ENCODE measurements around the gene GFOD2.

Gene GFOD2

GRCh38 chr16:67649494-67649931, 69.6 kb downstream of the GFOD2 start:
- Histone ChIP-seq H3K9ac (ENCODE audit: low read length) (no peak overlapping the region), H3K27ac (ENCODE audit: low read depth, low read length) (no peak overlapping the region), H3K36me3 (ENCODE audit: control insufficient read depth, insufficient read depth, low read length) (no peaks in the 10 kb centered on the region), H3K4me3 (ENCODE audit: low read length) (no peak overlapping the region), H3K27me3 (ENCODE audit: control insufficient read depth, insufficient read depth, low read length) (peaks cover 42% of the 10 kb centered on the region), H3K4me1 (ENCODE audit: control insufficient read depth, insufficient read depth, low read length) (no peaks in the 10 kb centered on the region)

DNA sequence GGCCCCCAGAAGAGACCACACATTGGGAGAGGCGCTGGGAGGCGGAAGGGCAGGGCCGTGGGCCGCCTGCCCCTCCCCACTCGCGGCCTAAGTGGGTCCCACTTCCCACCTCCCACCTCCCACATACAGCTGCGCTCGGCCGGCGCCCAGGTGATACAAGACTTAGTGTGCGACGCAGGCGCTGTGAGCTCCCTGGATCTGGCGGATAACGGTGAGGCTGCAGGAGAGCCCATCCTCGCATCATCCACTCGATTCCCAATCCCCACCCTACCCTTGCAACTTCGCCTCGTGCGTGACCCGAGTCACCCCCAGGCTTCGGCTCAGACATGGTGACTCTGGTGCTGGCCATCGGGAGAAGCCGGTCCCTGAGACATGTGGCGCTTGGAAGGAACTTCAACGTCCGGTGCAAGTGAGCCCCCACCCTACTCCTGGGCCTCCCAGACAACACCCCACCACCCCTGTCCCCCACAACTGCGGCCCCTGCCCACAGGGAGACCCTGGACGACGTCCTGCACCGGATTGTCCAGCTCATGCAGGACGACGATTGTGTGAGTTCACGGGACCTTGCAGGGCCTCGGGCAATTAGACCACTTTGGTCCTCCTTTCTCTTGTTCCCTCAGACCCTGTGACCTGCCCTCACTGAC, 70.2 kb downstream of the GFOD2 start:
- Histone ChIP-seq H3K4me1 (ENCODE audit: control insufficient read depth, insufficient read depth, low read length) (no peaks in the 10 kb centered on the region), H3K27ac (ENCODE audit: low read depth, low read length) (no peak overlapping the region), H3K4me3 (ENCODE audit: low read length) (peak overlapping the region; percentile 8), H3K36me3 (ENCODE audit: control insufficient read depth, insufficient read depth, low read length) (no peaks in the 10 kb centered on the region), H3K9ac (ENCODE audit: low read length) (no peak overlapping the region), H3K27me3 (ENCODE audit: control insufficient read depth, insufficient read depth, low read length) (peaks cover 39% of the 10 kb centered on the region)

DNA sequence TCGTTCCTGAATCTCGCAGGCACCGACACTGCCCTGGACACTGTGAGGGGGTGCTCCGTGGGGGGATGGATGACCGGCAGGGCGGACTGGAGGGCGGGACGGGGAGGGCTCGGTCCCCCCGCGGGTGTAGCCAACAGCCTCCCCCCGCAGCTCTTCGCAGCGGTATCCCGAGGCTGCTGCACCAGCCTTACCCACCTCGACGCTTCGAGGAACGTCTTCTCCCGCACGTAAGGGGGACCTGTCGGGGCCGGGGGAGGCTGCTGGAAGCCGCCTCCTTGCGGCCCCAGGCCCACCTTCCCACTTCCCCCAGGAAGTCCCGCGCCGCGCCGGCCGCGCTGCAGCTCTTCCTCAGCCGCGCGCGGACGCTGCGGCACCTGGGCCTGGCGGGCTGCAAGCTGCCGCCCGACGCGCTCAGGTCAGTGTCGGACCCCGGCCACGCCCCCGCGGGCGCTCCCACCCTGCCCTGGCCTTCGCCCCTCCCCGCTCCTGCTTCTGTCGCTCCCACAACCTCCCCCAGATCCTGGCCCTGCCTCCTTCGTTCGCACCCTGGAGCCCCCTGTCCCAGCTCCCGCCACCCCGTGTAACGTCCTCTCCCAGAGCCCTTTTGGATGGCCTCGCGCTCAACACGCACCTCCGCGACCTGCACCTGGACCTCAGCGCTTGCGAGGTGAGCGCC, 70.9 kb downstream of the GFOD2 start:
- Histone ChIP-seq H3K36me3 (ENCODE audit: control insufficient read depth, insufficient read depth, low read length) (no peaks in the 10 kb centered on the region), H3K27ac (ENCODE audit: low read depth, low read length) (no peak overlapping the region), H3K4me3 (ENCODE audit: low read length) (peak overlapping the region; percentile 8), H3K9ac (ENCODE audit: low read length) (no peak overlapping the region), H3K4me1 (ENCODE audit: control insufficient read depth, insufficient read depth, low read length) (no peaks in the 10 kb centered on the region), H3K27me3 (ENCODE audit: control insufficient read depth, insufficient read depth, low read length) (peaks cover 37% of the 10 kb centered on the region)

GRCh38 chr16:67647681-67648080, 71.4 kb downstream of the GFOD2 start:
- Histone ChIP-seq H3K27ac (ENCODE audit: low read depth, low read length) (no peak overlapping the region), H3K9ac (ENCODE audit: low read length) (no peak overlapping the region), H3K36me3 (ENCODE audit: control insufficient read depth, insufficient read depth, low read length) (no peaks in the 10 kb centered on the region), H3K4me1 (ENCODE audit: control insufficient read depth, insufficient read depth, low read length) (no peaks in the 10 kb centered on the region), H3K4me3 (ENCODE audit: low read length) (no peak overlapping the region), H3K27me3 (ENCODE audit: control insufficient read depth, insufficient read depth, low read length) (peaks cover 36% of the 10 kb centered on the region)

DNA sequence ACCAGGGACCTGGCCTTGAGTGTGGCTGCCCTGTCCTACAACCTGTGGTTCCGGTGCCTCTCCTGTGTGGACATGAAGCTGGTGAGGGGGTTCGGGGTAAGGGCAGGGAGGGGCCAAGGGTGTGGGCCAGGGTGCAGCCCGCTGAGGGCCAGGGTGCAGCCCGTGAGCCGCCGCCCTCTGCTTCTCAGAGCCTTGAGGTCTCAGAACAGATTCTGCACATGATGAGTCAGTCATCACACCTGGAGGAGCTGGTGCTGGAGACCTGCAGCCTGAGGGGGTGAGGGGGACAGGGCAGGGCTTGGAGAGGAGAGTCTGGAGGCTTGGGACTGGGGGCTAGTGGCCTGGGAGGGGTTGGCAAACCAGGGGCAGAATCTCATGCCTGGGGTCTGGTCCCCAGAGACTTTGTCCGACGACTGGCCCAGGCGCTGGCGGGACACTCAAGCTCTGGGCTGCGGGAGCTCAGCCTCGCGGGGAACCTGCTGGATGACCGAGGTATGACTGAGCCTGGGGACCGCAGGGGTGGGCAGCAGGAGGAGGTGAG, 71.9 kb downstream of the GFOD2 start:
- Histone ChIP-seq H3K9ac (ENCODE audit: low read length) (no peak overlapping the region), H3K4me1 (ENCODE audit: control insufficient read depth, insufficient read depth, low read length) (no peaks in the 10 kb centered on the region), H3K4me3 (ENCODE audit: low read length) (no peak overlapping the region), H3K27me3 (ENCODE audit: control insufficient read depth, insufficient read depth, low read length) (peaks cover 34% of the 10 kb centered on the region), H3K27ac (ENCODE audit: low read depth, low read length) (no peak overlapping the region), H3K36me3 (ENCODE audit: control insufficient read depth, insufficient read depth, low read length) (no peaks in the 10 kb centered on the region)

DNA sequence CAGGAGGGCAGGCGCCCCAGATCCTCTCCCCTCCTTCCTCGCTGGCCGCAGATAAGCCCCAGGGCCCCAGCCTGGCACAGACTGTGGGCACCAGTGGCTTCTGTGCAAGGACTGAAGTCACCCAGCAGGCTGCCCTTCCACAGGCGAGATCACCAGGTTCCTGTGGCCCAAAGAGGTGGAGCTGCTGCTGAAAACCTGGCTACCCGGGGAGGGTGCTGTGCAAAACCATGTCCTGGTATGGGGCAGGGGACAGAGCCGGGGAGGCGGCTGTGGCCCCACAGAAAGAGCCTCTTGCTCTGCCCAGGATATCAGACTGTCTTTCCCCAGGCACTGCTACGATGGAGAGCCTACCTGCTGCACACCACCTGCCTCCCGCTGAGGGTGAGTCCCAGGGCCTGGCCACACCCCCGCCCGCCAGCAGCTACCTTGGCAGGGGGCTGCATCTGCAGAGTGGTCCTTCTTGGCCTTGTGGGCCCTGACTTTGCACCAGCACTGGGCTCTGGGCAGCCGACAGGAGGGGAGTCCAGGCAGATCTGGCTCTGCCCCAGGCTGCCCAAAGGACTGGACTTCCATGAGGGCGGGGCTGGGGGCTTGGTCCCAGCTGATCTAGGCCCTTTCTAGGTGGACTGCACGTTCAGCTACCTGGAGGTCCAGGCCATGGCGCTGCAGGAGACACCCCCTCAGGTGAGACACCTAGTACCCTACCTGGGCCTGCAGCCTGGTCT, 73.6 kb downstream of the GFOD2 start:
- Histone ChIP-seq H3K27ac (ENCODE audit: low read depth, low read length) (no peak overlapping the region), H3K36me3 (ENCODE audit: control insufficient read depth, insufficient read depth, low read length) (no peaks in the 10 kb centered on the region), H3K9ac (ENCODE audit: low read length) (no peak overlapping the region), H3K4me1 (ENCODE audit: control insufficient read depth, insufficient read depth, low read length) (peaks cover 4% of the 10 kb centered on the region), H3K4me3 (ENCODE audit: low read length) (peak overlapping the region; percentile 41), H3K27me3 (ENCODE audit: control insufficient read depth, insufficient read depth, low read length) (peaks cover 28% of the 10 kb centered on the region)

GRCh38 chr16:67644038-67644437, 75.1 kb downstream of the GFOD2 start:
- Histone ChIP-seq H3K27me3 (ENCODE audit: control insufficient read depth, insufficient read depth, low read length) (peaks cover 22% of the 10 kb centered on the region), H3K36me3 (ENCODE audit: control insufficient read depth, insufficient read depth, low read length) (peaks cover 1% of the 10 kb centered on the region), H3K4me1 (ENCODE audit: control insufficient read depth, insufficient read depth, low read length) (peaks cover 4% of the 10 kb centered on the region), H3K27ac (ENCODE audit: low read depth, low read length) (no peak overlapping the region), H3K4me3 (ENCODE audit: low read length) (no peak overlapping the region), H3K9ac (ENCODE audit: low read length) (no peak overlapping the region)

- Histone ChIP-seq H3K27me3 (ENCODE audit: control insufficient read depth, insufficient read depth, low read length) (peaks cover 10% of the 10 kb centered on the region), H3K27ac (ENCODE audit: low read depth, low read length) (peak overlapping the region; percentile 41), H3K4me3 (ENCODE audit: low read length) (no peak overlapping the region), H3K36me3 (ENCODE audit: control insufficient read depth, insufficient read depth, low read length) (peaks cover 18% of the 10 kb centered on the region), H3K4me1 (ENCODE audit: control insufficient read depth, insufficient read depth, low read length) (peaks cover 4% of the 10 kb centered on the region), H3K9ac (ENCODE audit: low read length) (no peak overlapping the region)
Measured at GRCh38 chr16:67641779-67642708, 77.1 kb downstream of the GFOD2 start.

DNA sequence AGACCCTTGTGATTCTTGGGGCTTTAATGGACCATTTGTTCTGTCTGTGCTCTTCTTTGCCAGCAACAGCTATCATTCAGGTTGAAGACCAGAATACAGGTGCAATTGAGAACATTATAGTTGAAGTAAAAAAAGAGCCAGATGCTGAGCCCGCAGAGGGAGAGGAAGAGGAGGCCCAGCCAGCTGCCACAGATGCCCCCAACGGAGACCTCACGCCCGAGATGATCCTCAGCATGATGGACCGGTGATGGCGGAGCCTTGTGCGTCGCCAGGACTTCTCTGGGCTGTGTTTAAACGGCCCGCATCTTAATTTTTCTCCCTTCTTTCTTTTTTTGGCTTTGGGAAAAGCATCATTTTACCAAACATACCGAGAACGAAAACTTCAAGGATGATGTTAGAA, 81.5 kb downstream of the GFOD2 start:
- Histone ChIP-seq H3K4me3 (ENCODE audit: low read length) (no peak overlapping the region), H3K36me3 (ENCODE audit: control insufficient read depth, insufficient read depth, low read length) (peaks cover 26% of the 10 kb centered on the region), H3K27ac (ENCODE audit: low read depth, low read length) (no peak overlapping the region)

GRCh38 chr16:67636713-67637112, 82.4 kb downstream of the GFOD2 start:
- no peaks in the 10 kb centered on the region for H3K27me3 ChIP-seq (ENCODE audit: control insufficient read depth, insufficient read depth, low read length)
- peaks cover 2% of the 10 kb centered on the region for H3K4me1 ChIP-seq (ENCODE audit: control insufficient read depth, insufficient read depth, low read length)
- no peak overlapping the region for H3K9ac ChIP-seq (ENCODE audit: low read length)
- H3K36me3 ChIP-seq (ENCODE audit: control insufficient read depth, insufficient read depth, low read length): peaks cover 33% of the 10 kb centered on the region
- no peak overlapping the region for H3K27ac ChIP-seq (ENCODE audit: low read depth, low read length)
- no peak overlapping the region for H3K4me3 ChIP-seq (ENCODE audit: low read length)

More for the DNA sequence above, 81.5 kb downstream of the GFOD2 start:
- no peaks in the 10 kb centered on the region for H3K27me3 ChIP-seq (ENCODE audit: control insufficient read depth, insufficient read depth, low read length)
- H3K4me1 ChIP-seq (ENCODE audit: control insufficient read depth, insufficient read depth, low read length): peaks cover 4% of the 10 kb centered on the region
- no peak overlapping the region for H3K9ac ChIP-seq (ENCODE audit: low read length)

GRCh38 chr16:67632415-67633172, 86.5 kb downstream of the GFOD2 start:
- Histone ChIP-seq H3K27ac (ENCODE audit: low read depth, low read length) (no peak overlapping the region), H3K4me1 (ENCODE audit: control insufficient read depth, insufficient read depth, low read length) (no peaks in the 10 kb centered on the region), H3K36me3 (ENCODE audit: control insufficient read depth, insufficient read depth, low read length) (peaks cover 36% of the 10 kb centered on the region), H3K4me3 (ENCODE audit: low read length) (no peak overlapping the region), H3K27me3 (ENCODE audit: control insufficient read depth, insufficient read depth, low read length) (no peaks in the 10 kb centered on the region), H3K9ac (ENCODE audit: low read length) (no peak overlapping the region)
